SK-N-SH treated with all-trans-retinoic acid at 6 μM for 48 hours (cell line): ENCODE measurements around the gene TSHZ2.

Experiments
- ATAC-seq: fragments of 200-7000 bp; cut with Tn5 transposase; 3 replicates; pipeline ENCODE4 v1.9.1; 2020; ENCODE audit warnings: mild to moderate bottlenecking, moderate library complexity
- ARNTL ChIP-seq: fragments of 450-650 bp; formaldehyde crosslinking; IDR thresholded peaks from 2 replicates; pipeline ENCODE4 v1.5.0; 2020; ENCODE audit warnings: low read depth, mild to moderate bottlenecking, moderate library complexity, borderline replicate concordance
- BACH2 ChIP-seq: fragments of 250-450 bp; sonication (Bioruptor Pico); IDR thresholded peaks from 2 replicates; pipeline ENCODE4 v1.9.0; 2021; ENCODE audit warnings: mild to moderate bottlenecking, borderline replicate concordance
- CREB5 ChIP-seq: fragments of 250-450 bp; sonication (Bioruptor Pico); IDR thresholded peaks from 2 replicates; pipeline ENCODE4 v1.5.1; 2020; ENCODE audit warnings: low read depth, mild to moderate bottlenecking, moderate library complexity
- CSDC2 ChIP-seq: fragments of 250-450 bp; sonication (Bioruptor Pico); IDR thresholded peaks from 2 replicates; pipeline ENCODE4 v1.5.0; 2020; ENCODE audit warnings: mild to moderate bottlenecking, moderate library complexity
- CSRNP3 ChIP-seq: fragments of 250-450 bp; sonication (Bioruptor Pico); IDR thresholded peaks from 2 replicates; pipeline ENCODE4 v1.5.1; 2021; ENCODE audit warnings: mild to moderate bottlenecking, moderate library complexity
- ESRRG ChIP-seq: fragments of 250-450 bp; sonication (Bioruptor Pico); IDR thresholded peaks from 2 replicates; pipeline ENCODE4 v1.6.1; 2021; ENCODE audit warnings: mild to moderate bottlenecking
- GLIS3 ChIP-seq: fragments of 250-450 bp; sonication (Bioruptor Pico); IDR thresholded peaks from 2 replicates; pipeline ENCODE4 v1.5.0; 2020; ENCODE audit warnings: mild to moderate bottlenecking, moderate library complexity
- ISL1 ChIP-seq: fragments of 250-450 bp; sonication (Bioruptor Pico); IDR thresholded peaks from 2 replicates; pipeline ENCODE4 v2.1.2; 2022; ENCODE audit warnings: mild to moderate bottlenecking, moderate library complexity
- OSR1 ChIP-seq: fragments of 250-450 bp; sonication (Bioruptor Pico); IDR thresholded peaks from 2 replicates; pipeline ENCODE4 v1.8.0; 2022; ENCODE audit warnings: moderate library complexity, mild to moderate bottlenecking, inconsistent platforms
- PATZ1 ChIP-seq: fragments of 250-450 bp; sonication (Bioruptor Pico); IDR thresholded peaks from 2 replicates; pipeline ENCODE4 v1.8.0; 2020; ENCODE audit warnings: mild to moderate bottlenecking, moderate library complexity, borderline replicate concordance
- POU6F1 ChIP-seq: fragments of 250-450 bp; sonication (Bioruptor Pico); IDR thresholded peaks from 2 replicates; pipeline ENCODE4 v1.8.0; 2021; ENCODE audit warnings: low read depth, mild to moderate bottlenecking, moderate library complexity, borderline replicate concordance
- PPARA ChIP-seq: fragments of 250-450 bp; sonication (Bioruptor Pico); IDR thresholded peaks from 2 replicates; pipeline ENCODE4 v1.5.0; 2020; ENCODE audit warnings: mild to moderate bottlenecking, borderline replicate concordance
- RARB ChIP-seq: fragments of 250-450 bp; sonication (Bioruptor Pico); IDR thresholded peaks from 2 replicates; pipeline ENCODE4 v1.8.0; 2021; ENCODE audit warnings: mild to moderate bottlenecking, moderate library complexity
- TCF4 ChIP-seq: fragments of 250-450 bp; sonication (Bioruptor Pico); IDR thresholded peaks from 2 replicates; pipeline ENCODE4 v1.8.0; 2021; ENCODE audit warnings: mild to moderate bottlenecking, moderate library complexity, borderline replicate concordance
- TOX ChIP-seq: fragments of 250-450 bp; sonication (Bioruptor Pico); IDR thresholded peaks from 2 replicates; pipeline ENCODE4 v1.8.0; 2021; ENCODE audit warnings: mild to moderate bottlenecking, moderate library complexity, borderline replicate concordance
- TSHZ2 ChIP-seq: fragments of 250-450 bp; sonication (Bioruptor Pico); IDR thresholded peaks from 2 replicates; pipeline ENCODE4 v1.5.0; 2020; ENCODE audit warnings: mild to moderate bottlenecking, moderate library complexity
- ZFP3 ChIP-seq: fragments of 250-450 bp; sonication (Bioruptor Pico); IDR thresholded peaks from 2 replicates; pipeline ENCODE4 v1.5.0; 2020; ENCODE audit warnings: mild to moderate bottlenecking, moderate library complexity
- ZFP30 ChIP-seq: fragments of 450-650 bp; formaldehyde crosslinking; IDR thresholded peaks from 2 replicates; pipeline ENCODE4 v1.5.0; 2022; ENCODE audit warnings: mild to moderate bottlenecking, moderate library complexity
- ZNF565 ChIP-seq: fragments of 450-650 bp; formaldehyde crosslinking; conservative IDR thresholded peaks from 2 replicates; pipeline ENCODE4 v1.5.0; 2020; ENCODE audit warnings: low read depth, mild to moderate bottlenecking, moderate library complexity
- ZNF70 ChIP-seq: fragments of 450-650 bp; formaldehyde crosslinking; IDR thresholded peaks from 2 replicates; pipeline ENCODE4 v1.5.0; 2020; ENCODE audit warnings: mild to moderate bottlenecking, moderate library complexity

The TSHZ2 gene

GRCh38 chr20:52959125-52959524 lies 13.0 kb upstream of the TSHZ2 start (continued):
- no peak for TF ChIP-seq ESRRG

GRCh38 chr20:52962183-52962582 lies 10.0 kb upstream of the TSHZ2 start:
- TF ChIP-seq ZNF565 (CRISPR knock-in tag) (no peak), TCF4 (CRISPR knock-in tag) (no peak), CSRNP3 (CRISPR knock-in tag) (no peak), ESRRG (no peak), ARNTL (no peak)
- ATAC-seq: no peak

GRCh38 chr20:52963131-52963530 lies 9.0 kb upstream of the TSHZ2 start:
- no peak for ATAC-seq
- TF ChIP-seq ZNF565 (CRISPR knock-in tag) (no peak), ZFP30 (CRISPR knock-in tag) (no peak), BACH2 (CRISPR knock-in tag) (no peak), GLIS3 (no peak), PPARA (CRISPR knock-in tag) (no peak), POU6F1 (CRISPR knock-in tag) (no peak), ARNTL (no peak), PATZ1 (CRISPR knock-in tag) (no peak), CSDC2 (CRISPR knock-in tag) (no peak), TSHZ2 (CRISPR knock-in tag) (no peak), TOX (CRISPR knock-in tag) (no peak), ZNF70 (CRISPR knock-in tag) (no peak), ZFP3 (no peak), CREB5 (no peak), ESRRG (no peak), RARB (no peak), CSRNP3 (CRISPR knock-in tag) (no peak), ISL1 (no peak), OSR1 (no peak)
- TF ChIP-seq, all 23 proteins: peak for 0
